Suprapubic skin (tissue), 4 donors: ENCODE measurements around the gene LAIR2. TPM values are rescaled to one million over a fixed set of nuclear protein-coding genes. Genes with fewer than 3 reads are reported as not detected.

Source experiments
- DNase-seq, 2 donors: peaks; one replicate each; pipeline ENCODE4 v3.0.0-alpha.2; 2019; ENCODE audit warnings: low spot score in 2 of 2
- H3K27ac ChIP-seq: fragments of 200-600 bp; sonication (generic); one replicate; pipeline ENCODE4 v1.5.1; 2019
- H3K27me3 ChIP-seq: fragments of 200-600 bp; sonication (generic); one replicate; pipeline ENCODE4 v1.5.1; 2019
- H3K36me3 ChIP-seq: fragments of 200-600 bp; sonication (generic); one replicate; pipeline ENCODE4 v1.5.1; 2019
- H3K4me1 ChIP-seq: fragments of 200-600 bp; sonication (generic); one replicate; pipeline ENCODE4 v1.5.1; 2019
- H3K4me3 ChIP-seq: fragments of 200-600 bp; sonication (generic); one replicate; pipeline ENCODE4 v1.5.1; 2019; ENCODE audit warnings: mild to moderate bottlenecking
- H3K9me3 ChIP-seq: fragments of 200-600 bp; sonication (generic); one replicate; pipeline ENCODE4 v1.5.1; 2019
- CTCF ChIP-seq, 2 donors: fragments of 200-600 bp in 1 of 2; fragments of 450-650 bp in 1 of 2; sonication (generic) in 1 of 2; IDR thresholded peaks; one replicate each; pipeline ENCODE4 v1.5.1; 2016 to 2019; ENCODE audit warnings: antibody characterized with exemption in 2 of 2, mild to moderate bottlenecking in 1 of 2, moderate library complexity in 1 of 2
- EP300 ChIP-seq: sonication (generic); formaldehyde crosslinking; IDR thresholded peaks from one replicate; pipeline ENCODE4 v1.6.1; 2017; ENCODE audit warnings: antibody characterized with exemption
- POLR2A ChIP-seq, 2 donors: fragments of 450-650 bp; IDR thresholded peaks; one replicate each; pipeline ENCODE4 v1.6.1; 2017; ENCODE audit warnings: antibody characterized with exemption in 2 of 2, mild to moderate bottlenecking in 2 of 2, moderate library complexity in 2 of 2
- POLR2AphosphoS5 ChIP-seq, 3 donors: sonication (generic); formaldehyde crosslinking; IDR thresholded peaks; one replicate each; pipeline ENCODE4 v1.6.1; 2017; ENCODE audit warnings: antibody characterized with exemption in 3 of 3
- WGBS: methylation state at CpG from one replicate; pipeline ENCODE4 v1.1.5; 2018; 5-methylcytosine and 5-hydroxymethylcytosine counted together
- total RNA-seq, 4 donors: library from RNA; depleted of rRNA; stranded (reverse); fragments of >200 nt; gene quantifications; one replicate each; pipeline ENCODE4 v1.1.0, GENCODE V29; 2016

Gene LAIR2
- total RNA-seq, 4 donors from 2014 or later = not detected

DNA sequence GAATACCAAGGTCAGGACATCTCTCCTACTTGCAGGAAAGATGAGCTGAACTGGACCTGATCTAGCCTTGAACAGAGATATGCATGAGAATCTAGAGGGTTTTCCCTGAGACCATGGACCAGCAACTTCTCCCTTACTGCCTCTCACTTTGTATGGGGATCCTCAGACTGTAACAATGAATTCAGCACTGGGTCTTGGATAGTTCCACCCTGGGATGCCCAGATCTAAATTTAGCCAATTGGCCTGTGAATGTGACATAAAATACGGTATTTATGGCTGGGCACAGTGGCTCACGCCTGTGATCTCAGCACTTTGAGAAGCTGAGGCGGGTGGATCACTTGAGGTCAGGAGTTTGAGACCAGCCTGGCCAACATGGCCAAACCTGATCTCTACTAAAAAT lies 55.7 kb downstream of the LAIR2 start:
- H3K27ac ChIP-seq = no peak overlapping the region
- no peaks in the 10 kb centered on the region for H3K36me3 ChIP-seq
- no peak for TF ChIP-seq POLR2A (IDR thresholded peaks at IDR 0.05)
- no peak for TF ChIP-seq CTCF (IDR thresholded peaks at IDR 0.05)
- TF ChIP-seq EP300 = no peak
- TF ChIP-seq POLR2AphosphoS5 (IDR thresholded peaks at IDR 0.05) = no peak
- H3K4me1 ChIP-seq = no peaks in the 10 kb centered on the region
- no peak overlapping the region for H3K4me3 ChIP-seq
- no peak for DNase-seq
- 68% methylated on average over 3 of the region's 3 CpGs for WGBS
- no peaks in the 10 kb centered on the region for H3K9me3 ChIP-seq
- peaks cover 5% of the 10 kb centered on the region for H3K27me3 ChIP-seq

Other genes with a start within 250 kb of the LAIR2 start
- gene LILRB5, start 245.6 kb upstream of the LAIR2 start, total RNA-seq = 1 to 10 TPM in 2 of 4 donors, under 1 TPM in 2; 0.68 to 3.4 (median 2.0) TPM
- gene LILRB2, start 221.7 kb upstream of the LAIR2 start, total RNA-seq = under 1 TPM in 3 of 4 donors, not detected in 1; 0.38 to 0.80 (median 0.64) TPM
- not detected for gene LILRA5, start 189.7 kb upstream of the LAIR2 start, total RNA-seq
- under 1 TPM in 3 of 4 donors, not detected in 1; 0.48 to 0.72 (median 0.55) TPM for gene LILRA4, start 163.7 kb upstream of the LAIR2 start, total RNA-seq
- gene LAIR1, start 137.9 kb upstream of the LAIR2 start, total RNA-seq = 1 to 10 TPM; 1.0 to 1.9 (median 1.5) TPM
- gene TTYH1, start 87.4 kb upstream of the LAIR2 start, total RNA-seq = 10 to 100 TPM; 11.2 to 20.4 (median 12.5) TPM
- 100 to 1,000 TPM in 2 of 4 donors, 10 to 100 TPM in 2; 80.4 to 410 (median 124) TPM for gene LENG8, start 53.6 kb upstream of the LAIR2 start, total RNA-seq
- 1 to 10 TPM; 3.1 to 7.9 (median 4.1) TPM for gene LENG9, start 39.1 kb upstream of the LAIR2 start, total RNA-seq
- 1 to 10 TPM; 4.2 to 9.4 (median 5.5) TPM for gene CDC42EP5, start 29.5 kb upstream of the LAIR2 start, total RNA-seq
- gene LILRA2, start 71.0 kb downstream of the LAIR2 start, total RNA-seq = under 1 TPM in 1 of 4 donors, not detected in 3; 0.15 TPM
- gene LILRA1, start 90.8 kb downstream of the LAIR2 start, total RNA-seq = not detected
- not detected for gene LILRB1, start 127.7 kb downstream of the LAIR2 start, total RNA-seq
- gene LILRB4, start 160.2 kb downstream of the LAIR2 start, total RNA-seq = 1 to 10 TPM in 1 of 4 donors, under 1 TPM in 2, not detected in 1; 0.38 to 3.2 (median 0.86) TPM
- not detected for gene KIR3DL3, start 221.6 kb downstream of the LAIR2 start, total RNA-seq
- not detected for gene KIR2DL3, start 235.7 kb downstream of the LAIR2 start, total RNA-seq